Subcutaneous adipose tissue (tissue), 4 donors: Measurements from ENCODE around the gene RBMS3. TPM values are rescaled to one million over a fixed set of nuclear protein-coding genes. Genes with fewer than 3 reads are reported as not detected.

Source experiments
- total RNA-seq, 4 donors: library from RNA; depleted of rRNA; stranded (reverse); fragments of >200 nt; gene quantifications; one replicate each; pipeline ENCODE4 v1.1.0, GENCODE V29; 2016
- TF ChIP-seq, protein P1 (sequence below): fragments of 450-650 bp; IDR thresholded peaks from one replicate; pipeline ENCODE4 v1.5.1; 2016; ENCODE audit warnings: low read depth, mild to moderate bottlenecking, control low read depth, antibody characterized with exemption, moderate library complexity

The RBMS3 gene
- total RNA-seq, 4 donors from 2014 or later, result 98.6 to 171 (median 117) TPM

DNA sequence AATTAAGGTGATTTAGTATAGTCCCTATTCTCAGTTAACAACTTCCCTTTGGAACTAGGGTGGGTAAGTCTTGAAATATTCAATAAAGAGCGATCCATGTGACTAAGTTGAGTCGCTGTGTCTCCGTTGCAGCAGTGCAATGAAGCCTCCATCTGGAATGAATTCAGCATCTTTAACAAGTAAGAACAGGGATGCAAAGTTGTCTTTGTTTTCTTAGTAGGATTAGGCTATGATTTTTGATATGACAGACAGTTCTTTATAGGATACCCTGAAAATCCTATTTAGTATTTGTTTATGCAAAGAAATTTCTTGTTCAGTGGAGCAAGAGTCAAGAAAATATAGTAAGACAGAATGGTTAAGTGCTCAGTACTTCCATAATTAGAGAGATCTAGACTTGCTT is 52.7 kb downstream of the RBMS3 start:
- TF ChIP-seq, protein P1, sequence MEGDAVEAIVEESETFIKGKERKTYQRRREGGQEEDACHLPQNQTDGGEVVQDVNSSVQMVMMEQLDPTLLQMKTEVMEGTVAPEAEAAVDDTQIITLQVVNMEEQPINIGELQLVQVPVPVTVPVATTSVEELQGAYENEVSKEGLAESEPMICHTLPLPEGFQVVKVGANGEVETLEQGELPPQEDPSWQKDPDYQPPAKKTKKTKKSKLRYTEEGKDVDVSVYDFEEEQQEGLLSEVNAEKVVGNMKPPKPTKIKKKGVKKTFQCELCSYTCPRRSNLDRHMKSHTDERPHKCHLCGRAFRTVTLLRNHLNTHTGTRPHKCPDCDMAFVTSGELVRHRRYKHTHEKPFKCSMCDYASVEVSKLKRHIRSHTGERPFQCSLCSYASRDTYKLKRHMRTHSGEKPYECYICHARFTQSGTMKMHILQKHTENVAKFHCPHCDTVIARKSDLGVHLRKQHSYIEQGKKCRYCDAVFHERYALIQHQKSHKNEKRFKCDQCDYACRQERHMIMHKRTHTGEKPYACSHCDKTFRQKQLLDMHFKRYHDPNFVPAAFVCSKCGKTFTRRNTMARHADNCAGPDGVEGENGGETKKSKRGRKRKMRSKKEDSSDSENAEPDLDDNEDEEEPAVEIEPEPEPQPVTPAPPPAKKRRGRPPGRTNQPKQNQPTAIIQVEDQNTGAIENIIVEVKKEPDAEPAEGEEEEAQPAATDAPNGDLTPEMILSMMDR, result no peak

GRCh38 chr3:29334706-29335105 is 53.8 kb downstream of the RBMS3 start:
- TF ChIP-seq, protein P1, result no peak

DNA sequence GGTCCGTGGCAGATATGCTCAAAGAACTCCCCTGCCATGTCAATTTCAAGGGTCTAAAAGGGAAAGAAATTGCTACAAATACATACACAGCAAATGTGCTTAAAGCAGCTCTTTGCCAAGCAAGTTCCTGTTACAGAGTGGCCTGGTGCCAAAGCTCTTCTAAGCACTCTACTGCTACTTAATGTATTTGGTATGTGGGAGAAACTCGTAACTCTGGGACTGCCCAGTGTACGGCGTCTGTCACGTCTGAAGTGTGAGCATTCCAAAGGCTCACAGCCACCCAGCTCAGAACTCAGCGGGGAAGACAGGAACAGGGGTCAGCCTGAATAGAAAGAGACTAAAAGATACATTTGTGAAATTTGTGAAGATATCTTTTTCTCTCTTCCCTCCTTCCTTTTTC is 54.6 kb downstream of the RBMS3 start:
- TF ChIP-seq, protein P1, result no peak

- TF ChIP-seq, protein P1, result no peak
These were observed 55.1 kb downstream of the RBMS3 start for GRCh38 chr3:29335943-29336342.

- TF ChIP-seq, protein P1, result no peak
These were observed 56.7 kb downstream of the RBMS3 start for GRCh38 chr3:29337565-29337964.

- TF ChIP-seq, protein P1, result no peak
These were observed 57.5 kb downstream of the RBMS3 start for GRCh38 chr3:29338377-29338776.

GRCh38 chr3:29339016-29339833 is 58.4 kb downstream of the RBMS3 start:
- TF ChIP-seq, protein P1, result no peak
